HG03060 (cell line): ENCODE measurements around the gene CLRN1.
"Not testable (repeated sequence)": the region's sequence is repeated elsewhere in the genome, so short reads cannot be mapped to it uniquely, and the experiment has no call there.

Source experiments
- ATAC-seq: cut with Tn5 transposase; IDR thresholded peaks from one replicate; pipeline ENCODE4 v1.9.1; 2021; ENCODE audit warnings: low read depth, moderate number of reproducible peaks; ENCODE audit not compliant: unreplicated experiment

CLRN1 gene, protein sequence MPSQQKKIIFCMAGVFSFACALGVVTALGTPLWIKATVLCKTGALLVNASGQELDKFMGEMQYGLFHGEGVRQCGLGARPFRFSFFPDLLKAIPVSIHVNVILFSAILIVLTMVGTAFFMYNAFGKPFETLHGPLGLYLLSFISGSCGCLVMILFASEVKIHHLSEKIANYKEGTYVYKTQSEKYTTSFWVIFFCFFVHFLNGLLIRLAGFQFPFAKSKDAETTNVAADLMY

DNA sequence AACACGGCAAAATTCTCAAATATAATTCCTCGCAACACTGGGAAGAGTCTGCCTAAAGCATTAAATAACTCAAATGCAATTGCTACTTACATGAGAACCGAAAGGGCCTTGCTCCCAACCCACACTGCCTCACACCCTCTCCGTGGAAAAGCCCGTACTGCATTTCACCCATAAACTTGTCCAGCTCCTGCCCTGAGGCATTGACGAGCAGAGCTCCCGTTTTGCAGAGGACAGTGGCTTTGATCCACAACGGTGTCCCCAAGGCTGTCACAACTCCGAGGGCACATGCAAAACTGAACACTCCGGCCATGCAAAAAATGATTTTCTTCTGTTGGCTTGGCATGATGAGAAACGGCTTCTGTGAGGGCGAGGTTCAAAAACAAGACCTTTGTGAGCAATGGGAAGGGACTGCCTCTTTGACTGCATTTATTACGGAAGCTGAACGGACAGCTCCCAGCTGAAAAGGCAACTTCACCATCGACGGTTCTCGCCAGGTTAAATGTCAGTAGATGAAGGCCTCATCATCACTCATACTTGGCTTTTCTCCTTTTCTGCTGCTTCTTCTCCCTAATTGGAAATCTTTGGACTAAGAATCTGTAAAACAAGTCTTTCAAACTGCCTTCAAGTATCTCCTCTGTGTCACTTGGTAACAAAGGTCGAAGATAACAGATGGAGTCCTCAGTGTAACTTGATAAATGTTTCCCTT is at the start of gene CLRN1:
Gene CLRN1, minus strand, starts transcription at position 362 of the 706 bp plus-strand sequence. Its CDS starts 19 bp downstream, at position 343.
- ATAC-seq, result no peak

DNA sequence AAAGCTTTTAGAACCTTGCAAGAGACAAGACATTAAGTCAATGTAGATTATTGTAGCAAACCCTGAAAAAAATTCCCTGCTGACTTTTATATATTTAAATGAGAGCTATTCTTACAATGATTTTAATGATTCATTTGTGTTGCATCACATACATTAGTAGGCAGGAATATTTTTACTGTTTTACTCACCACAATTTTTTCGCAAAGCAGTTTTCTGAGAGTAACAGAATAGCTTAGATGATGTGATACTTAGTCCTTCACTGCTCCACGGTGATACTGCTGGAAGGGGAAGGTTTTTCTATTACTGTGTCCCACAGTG is 43.9 kb upstream of the CLRN1 start:
- no peak for ATAC-seq

DNA sequence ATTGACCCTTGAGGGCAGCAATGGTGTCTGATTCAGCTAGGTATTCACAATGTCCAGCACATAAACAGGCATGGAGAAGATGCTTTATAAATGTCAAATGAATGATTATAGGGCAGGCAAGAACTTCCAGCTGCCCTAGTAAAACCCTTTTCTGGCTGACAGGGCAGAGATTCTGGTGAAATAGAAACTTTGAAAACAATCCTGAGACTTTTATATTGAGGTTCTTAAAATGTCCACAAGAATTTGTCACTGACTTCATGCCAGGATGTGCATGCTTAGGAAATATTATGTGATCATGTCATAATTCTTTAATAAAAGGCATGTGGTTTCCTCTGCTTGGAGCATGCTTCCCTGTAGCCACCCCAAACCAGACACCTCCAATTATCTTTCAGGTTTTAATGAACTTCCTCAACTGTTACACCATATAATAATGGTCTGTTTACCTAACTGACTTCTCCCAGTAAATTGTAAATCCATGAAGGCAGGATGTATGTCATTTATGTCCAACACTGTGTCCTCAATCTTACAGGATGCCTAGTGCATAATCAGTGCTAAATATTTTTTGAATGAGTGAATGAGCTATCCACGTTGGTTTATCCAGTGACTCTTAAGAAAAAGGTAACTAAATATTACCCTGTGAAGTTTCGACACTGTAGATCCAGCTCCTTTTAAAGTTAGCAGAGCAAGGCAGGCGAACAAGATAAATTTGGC is 43.4 kb upstream of the CLRN1 start:
- ATAC-seq, result no peak

DNA sequence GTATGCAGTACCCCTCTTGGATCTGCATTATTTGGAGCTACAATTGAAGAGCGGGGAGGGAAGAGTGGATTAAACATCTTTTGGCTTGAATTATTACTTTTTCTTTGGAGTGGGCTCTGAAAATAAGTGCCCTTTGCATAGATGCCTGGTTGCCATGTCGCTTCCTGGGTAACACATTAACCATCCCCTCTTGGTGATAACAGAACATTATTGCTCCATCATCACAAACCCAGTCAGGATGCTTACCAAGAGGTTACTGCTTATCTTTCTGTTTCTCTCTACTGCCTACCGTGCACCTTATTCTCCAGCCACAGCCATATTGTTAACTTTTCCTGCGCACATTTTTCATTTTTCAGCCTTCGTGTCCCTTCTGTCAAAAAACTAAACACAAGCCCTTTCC is 42.7 kb upstream of the CLRN1 start:
- ATAC-seq, result no peak

DNA sequence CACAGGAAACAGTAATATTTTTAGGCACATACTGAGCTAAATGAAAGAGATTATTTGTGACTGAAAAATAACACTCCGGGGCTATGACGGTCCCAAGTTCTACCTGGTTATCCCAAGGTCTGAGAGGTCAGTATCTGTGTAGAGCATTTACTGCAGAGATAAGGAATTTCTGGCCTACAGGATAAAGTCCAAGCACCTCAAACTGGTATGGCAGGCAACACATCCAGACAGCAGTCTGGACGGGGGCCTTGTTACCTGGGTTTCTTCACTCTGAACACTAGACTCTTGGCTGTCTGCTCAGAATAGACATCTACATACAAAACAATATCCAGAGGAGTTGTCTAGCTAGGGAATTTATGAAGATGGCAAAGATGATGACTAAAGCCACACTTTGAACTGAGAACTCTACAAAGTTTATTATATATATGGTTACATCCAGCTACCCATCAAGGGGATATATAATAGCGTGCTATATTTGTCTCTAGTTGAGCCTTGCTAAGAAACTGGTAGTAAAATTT is 42.0 kb upstream of the CLRN1 start:
- no peak for ATAC-seq

DNA sequence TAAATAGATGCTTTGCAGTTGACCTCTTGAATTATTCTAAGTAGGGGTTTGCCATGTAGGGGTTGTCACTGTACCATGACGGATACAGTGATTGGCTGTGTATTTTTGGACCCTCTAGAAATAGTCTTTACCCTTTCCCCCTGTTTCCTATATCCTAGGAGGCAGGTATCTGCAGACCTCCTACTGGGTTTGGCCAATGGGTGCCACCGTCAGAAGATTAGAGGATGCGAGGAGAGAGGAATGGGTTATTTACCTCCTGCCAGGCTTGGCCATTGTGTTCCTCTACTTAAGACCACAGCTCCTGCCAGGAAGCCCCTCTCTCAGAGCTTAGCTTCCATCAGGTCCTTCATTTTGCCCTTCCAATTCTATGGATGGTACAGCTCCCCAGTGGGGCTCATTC is 40.2 kb upstream of the CLRN1 start:
- ATAC-seq, result no peak

DNA sequence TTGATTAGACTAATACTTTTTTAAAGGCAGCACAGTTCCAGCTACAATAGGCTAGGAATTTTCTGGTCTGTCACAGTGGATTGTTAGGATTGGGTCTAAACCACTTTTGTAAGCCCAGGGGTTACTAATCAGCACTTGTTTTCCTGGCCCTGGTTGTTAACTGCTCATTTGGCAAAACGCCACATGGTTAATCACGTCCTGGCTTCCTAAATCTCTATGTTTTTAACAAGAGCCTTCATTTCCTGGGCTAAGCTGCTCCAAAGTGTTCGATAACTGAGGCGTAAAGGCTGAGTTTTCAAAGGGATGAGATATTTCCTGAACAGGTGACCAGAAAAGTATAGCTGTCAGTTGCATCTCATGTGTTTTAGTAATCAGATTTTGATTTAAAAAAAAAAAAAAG is 38.9 kb upstream of the CLRN1 start:
- ATAC-seq, result no peak

DNA sequence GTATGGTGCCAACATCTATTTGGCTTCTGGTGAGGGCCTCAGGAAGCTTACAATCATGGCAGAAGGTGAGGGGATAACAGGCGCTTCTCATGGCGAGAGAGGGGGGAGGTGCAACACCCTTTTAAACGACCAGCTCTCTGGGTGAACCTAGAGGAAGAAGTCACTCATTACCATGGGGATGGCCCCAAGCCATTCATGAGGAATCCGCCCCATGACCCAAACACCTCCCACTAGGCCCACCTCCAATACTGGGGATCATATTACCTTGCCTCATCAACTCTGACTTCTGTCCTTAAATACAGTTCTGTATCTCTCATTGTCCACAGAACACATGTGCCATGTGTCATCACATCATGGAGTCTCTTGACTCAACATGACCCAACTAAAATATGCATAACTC is 37.5 kb upstream of the CLRN1 start:
- no peak for ATAC-seq

DNA sequence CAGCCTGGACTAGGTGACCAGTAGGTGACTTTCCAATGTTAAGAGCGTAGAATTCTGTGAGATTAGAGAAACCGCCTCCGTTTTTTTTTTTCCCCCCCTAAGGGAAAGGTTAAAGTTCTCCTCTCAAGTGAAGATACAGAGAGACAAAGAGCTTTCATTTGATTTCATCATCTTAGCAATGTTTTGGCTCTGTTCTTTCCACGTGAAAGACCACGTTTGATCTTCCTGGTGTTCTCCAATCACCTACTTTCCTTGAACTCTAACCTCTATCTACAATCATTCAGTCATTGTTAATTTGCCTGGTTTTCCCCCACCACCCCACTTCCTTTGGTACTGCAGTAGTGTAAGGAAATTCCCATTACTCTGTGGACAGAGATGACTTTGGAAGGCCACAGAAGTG is 36.9 kb upstream of the CLRN1 start:
- ATAC-seq, result no peak

DNA sequence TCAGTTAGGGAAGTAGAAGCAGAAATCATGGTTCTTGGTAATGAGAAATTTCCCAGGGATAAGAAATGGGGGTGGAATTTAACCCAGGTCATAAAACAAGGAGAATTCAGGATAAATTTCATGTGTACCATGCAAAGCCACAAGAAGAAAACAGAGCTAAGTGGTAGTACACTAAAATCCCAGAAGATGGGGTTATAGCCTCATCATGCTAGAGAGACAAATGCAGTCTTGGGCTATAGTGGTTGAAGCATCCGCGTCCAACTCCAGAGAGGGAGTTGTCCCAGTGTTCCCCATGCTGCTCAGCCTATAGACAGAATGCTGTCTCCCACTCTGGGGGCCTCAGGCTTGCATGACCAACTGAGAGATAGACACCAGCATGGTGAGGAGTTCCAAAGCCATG is 36.2 kb upstream of the CLRN1 start:
- no peak for ATAC-seq

DNA sequence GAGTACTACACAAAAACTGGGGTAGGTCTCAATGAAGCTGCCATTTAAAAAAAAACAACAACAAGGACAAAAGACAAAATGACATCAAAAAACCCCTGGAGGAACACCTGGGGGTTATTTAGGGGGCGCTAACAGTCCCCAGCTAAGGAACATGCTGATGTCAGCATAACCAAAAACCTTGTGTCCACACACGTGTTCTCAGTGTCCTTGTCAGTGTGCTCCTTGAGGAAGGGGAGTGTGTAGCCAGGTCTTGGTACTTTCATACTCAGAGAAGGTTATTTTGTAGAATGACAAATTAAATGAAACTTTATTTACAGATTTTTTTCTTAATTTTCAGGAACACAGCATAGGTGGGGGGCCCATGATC is 31.2 kb upstream of the CLRN1 start:
- ATAC-seq, result no peak

DNA sequence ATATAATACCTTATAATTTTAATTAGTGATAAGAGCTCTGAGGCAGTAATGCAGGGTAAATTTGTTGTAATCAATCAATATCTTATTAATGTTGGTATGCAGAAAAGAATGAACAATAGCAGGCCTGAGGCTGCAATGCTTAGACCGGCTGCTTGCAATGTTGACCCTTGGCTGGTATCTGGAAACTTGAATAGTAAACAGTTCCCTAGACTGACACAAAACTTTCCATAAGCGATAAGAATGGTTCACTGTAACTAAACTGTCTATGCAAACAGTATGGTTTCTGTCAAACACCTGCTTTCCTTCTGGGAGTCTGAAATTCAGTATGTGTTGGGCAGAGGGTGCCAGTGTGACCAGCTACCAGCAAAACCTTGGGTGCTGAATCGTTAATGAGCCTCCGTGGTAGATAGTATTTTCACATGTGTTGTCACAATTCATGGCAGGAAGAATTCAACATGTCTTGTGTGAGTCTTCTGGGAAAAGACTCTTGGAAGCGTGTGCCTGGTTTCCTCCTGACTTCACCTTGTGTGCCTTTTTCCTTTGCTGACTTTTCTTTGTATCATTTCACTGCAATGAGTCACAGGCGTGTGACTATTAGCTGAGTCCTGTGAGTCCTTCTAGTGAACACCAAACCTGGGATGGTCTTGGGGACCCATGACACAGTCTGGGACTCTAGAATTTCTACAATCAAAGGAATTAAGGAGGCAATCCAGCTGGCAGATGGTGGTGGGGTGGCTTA is 30.7 kb upstream of the CLRN1 start:
- ATAC-seq, result no peak

DNA sequence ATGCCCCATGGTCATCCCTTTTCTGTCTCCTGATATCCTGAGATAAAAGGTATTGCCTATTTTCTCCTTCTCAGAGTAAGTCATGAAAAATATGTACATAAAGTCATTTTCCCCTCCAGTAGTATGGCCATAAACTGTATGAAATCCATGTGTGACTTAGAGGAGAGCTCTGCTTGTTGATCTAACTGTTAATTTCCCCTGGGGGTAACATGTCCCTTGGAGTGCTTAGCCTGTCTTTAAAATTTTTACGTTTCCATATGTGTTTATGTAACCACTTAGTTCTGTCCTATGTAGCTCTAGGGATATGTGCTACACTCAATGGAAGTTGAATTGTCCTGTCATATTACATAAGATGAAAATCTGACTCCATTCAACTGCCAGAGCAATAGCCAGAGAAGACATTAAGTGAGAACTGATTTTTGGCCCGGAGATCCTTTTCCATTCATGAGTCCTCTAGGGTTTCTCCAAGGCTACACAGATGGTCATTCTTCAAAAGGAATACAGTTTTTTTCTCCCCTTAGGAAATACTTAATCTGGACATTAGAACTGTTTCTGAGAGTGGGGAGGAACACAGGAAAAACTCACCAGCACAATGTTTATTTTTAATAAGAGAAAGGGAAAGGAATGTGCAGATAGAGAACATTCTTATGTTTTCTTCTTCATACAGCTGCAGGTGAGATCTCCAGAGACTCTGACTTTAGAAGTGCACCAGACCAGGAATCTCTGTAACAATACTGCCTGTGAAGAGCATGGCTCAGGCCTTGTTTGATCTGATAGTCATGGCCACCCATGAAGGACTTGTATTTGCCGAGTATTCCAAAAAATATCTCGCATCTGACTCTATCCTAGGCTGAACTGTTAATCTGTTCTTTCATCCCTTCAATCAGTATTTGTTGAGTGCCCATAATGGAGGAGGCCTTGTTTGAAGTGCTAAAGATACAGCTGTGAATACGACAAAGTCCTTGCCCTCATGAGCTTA is 29.8 kb upstream of the CLRN1 start:
- ATAC-seq, result no peak

DNA sequence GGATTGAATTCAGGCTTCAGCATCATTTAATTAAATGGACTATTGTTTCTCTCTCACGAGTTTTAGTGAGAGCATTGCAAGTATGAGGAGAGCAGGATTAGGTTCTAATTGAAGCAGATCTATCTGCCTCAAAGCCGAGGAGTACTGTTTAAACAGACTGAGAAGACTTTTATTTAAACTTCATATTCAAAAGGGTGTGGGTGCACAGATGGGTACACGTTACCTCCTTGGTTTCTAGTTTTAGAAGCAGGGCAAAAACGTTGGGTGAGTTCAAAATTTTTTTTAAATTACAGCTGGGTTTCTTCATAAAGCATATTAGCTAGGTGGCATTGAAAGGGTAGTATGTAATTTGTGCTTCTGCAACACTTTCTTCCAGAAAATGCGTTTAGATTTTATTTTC is 26.5 kb upstream of the CLRN1 start:
- ATAC-seq, result no peak

DNA sequence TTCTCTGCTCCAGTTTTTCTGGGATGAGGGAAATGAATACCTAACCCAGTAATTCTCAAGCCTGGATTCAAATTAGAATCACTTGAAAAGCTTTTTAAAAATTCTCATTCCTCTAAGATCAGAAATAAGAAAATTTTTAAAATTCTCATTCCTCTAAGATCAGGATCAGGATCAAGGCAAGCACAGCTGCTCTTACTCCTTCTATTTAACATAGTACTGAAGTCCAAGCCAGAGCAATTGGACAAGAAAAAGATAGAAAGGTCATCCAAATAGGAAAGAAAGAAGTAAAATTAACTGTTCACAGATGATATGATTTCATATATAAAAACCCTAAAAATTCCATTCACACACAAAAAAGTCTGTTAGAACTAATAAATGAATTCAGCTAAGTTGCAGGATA is 24.2 kb upstream of the CLRN1 start:
- ATAC-seq, result no peak

DNA sequence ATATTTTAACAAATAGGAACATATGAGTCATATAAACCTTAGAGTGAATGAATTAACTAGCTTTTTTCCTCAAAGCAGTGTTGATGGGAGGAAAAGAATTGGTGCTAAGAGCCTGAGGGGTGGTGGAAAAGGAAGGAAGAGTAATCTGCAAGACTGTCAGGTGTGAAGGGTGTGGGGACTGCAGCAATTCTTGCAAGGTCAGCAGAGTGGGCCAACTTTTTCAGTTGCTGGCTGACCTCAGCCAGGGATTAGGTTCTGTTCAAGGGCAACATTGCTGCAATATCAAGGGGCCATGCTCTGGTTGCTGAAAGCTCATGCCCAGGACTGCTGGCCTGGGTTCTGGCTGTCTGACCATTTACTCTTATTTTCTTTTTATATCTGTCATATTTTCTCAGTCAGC is 23.0 kb upstream of the CLRN1 start:
- no peak for ATAC-seq

DNA sequence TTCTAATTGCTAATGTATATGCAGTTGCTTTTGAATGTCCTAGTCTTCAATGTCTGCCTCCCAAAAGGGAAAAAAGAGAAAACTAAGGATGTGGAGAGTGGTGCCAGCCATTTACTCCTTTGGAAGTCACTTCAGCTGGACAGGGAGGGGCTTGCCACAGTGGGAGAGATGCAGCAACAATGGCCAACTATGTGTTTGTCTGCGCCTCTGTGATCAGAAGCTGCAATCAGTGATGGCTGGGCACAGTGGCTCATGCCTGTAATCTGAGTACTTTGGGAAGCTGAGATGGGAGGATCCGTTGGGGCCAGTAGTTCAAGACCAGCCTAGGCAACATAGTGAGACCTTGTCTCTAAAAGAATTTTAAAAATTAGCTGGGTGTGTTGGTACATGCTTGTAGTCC is 16.7 kb upstream of the CLRN1 start:
- ATAC-seq, result no peak

DNA sequence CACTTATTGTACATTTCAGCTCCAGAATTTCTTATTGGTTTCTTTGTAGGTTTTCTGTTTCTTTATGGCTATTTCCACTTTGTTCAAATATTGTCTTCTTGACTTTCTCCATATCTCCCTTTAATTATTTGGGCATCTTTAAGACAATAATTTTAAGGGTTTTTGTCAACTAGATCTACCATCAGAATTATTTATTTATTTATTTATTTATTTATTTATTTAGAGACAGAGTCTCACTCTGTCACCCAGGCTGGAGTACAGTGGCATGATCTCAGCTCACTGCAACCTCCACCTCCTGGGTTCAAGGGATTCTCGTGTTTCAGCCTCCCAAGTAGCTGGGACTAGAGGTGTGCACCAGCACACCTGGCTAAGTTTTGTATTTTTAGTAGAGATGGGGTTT is 15.9 kb upstream of the CLRN1 start:
- ATAC-seq, result not testable (repeated sequence)

DNA sequence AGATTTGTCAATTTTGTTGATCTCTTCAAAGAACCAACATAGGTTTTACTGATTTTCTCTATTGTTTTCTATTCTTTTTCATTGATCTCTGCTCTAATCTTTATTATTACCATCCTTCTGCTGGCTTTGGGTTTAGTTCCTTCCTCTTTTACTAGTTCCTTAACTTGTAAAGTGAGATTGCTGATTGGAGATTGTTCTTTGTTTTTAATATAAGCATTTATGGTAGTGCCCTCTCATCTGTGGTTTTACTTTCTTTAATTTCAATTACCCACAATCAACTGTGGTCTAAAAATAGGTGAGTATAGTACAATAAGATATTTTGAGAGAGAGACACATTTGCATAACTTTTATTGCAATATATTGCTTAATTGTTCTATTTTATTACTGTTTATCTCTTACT is 13.2 kb upstream of the CLRN1 start:
- ATAC-seq, result no peak

DNA sequence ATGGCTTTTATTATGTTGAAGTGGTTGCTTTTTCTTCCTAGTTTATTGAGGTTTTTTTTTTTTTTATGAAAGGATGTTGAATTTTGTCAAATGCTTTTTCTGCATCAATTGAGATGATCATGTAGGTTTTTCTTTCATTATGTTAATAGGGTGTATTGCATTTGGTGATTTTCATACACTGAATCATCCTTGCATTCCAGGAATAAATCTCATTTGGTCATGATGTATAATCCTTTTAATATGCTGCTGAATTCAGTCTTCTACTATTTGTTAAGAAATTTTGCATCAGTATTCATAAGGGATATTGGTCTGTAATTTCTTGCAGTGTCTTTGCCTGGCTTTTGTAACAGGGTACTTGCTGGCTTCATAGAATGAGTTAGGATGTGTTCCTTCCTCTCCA is 11.5 kb upstream of the CLRN1 start:
- no peak for ATAC-seq
